Natural killer cell treated with Interleukin-12 subunit alpha and Interleukin-12 subunit beta and Interleukin-15 and Interleukin-18, amount 100 ng/mL, for 72 hours (primary cell): ENCODE results near the gene ELMO1. TPM values are rescaled to one million over a fixed set of nuclear protein-coding genes. Genes with fewer than 3 reads are reported as not detected.
A peak's percentile ranks its signal among the peaks of the same experiment; 100 is the strongest.

Source experiments
- ATAC-seq, 2 donors: fragments of 150-1000 bp; cut with Tn5 transposase in 1 of 2; sonication (Bioruptor Pico), chemical (Tn5 transposase) in 1 of 2; 2 replicates each; pipeline ENCODE4 v1.10.0; 2021
- DNase-seq: peaks from one replicate; pipeline ENCODE4 v3.0.0; 2022; ENCODE audit warnings: low spot score
- H3K27ac Mint-ChIP-seq, 2 donors: 1 replicate in 1 of 2; 2 replicates in 1 of 2; pipeline ENCODE4 v1.8.0; 2022; ENCODE audit warnings: mixed read lengths in 2 of 2, mild to moderate bottlenecking in 1 of 2, moderate library complexity in 1 of 2
- H3K27me3 Mint-ChIP-seq, 2 donors: 1 replicate in 1 of 2; 2 replicates in 1 of 2; pipeline ENCODE4 v1.8.0; 2022; ENCODE audit warnings: mixed read lengths in 2 of 2
- H3K36me3 Mint-ChIP-seq: one replicate; pipeline ENCODE4 v1.8.0; 2022; ENCODE audit warnings: mixed read lengths
- H3K4me1 Mint-ChIP-seq, 2 donors: 1 replicate in 1 of 2; 2 replicates in 1 of 2; pipeline ENCODE4 v1.8.0; 2022; ENCODE audit warnings: low read depth in 2 of 2, mixed read lengths in 2 of 2, mild to moderate bottlenecking in 1 of 2
- H3K4me3 Mint-ChIP-seq: one replicate; pipeline ENCODE4 v1.8.0; 2022; ENCODE audit warnings: mixed read lengths
- H3K9me3 Mint-ChIP-seq: 2 replicates; pipeline ENCODE4 v1.8.0; 2022; ENCODE audit warnings: mixed read lengths
- total RNA-seq, 2 donors: library from RNA; stranded (reverse); gene quantifications; one replicate each; pipeline ENCODE4 v1.2.3, GENCODE V29; 2022

Gene ELMO1
- total RNA-seq, 2 donors from 2014 or later: 36.8 to 103 TPM

- Mint-ChIP-seq H3K4me1 (peaks cover 39 to 53% of the 10 kb centered on the region in 2 donors), H3K4me3 (peak overlapping the region; percentile 28), H3K27me3 (peaks cover 0 to 4% of the 10 kb centered on the region in 2 donors), H3K9me3 (no peaks in the 10 kb centered on the region), H3K27ac (peak overlapping the region in 1 of 2 donors; percentile 32), H3K36me3 (peaks cover 5% of the 10 kb centered on the region)
- DNase-seq (no peak), ATAC-seq (no peak)
Observed at GRCh38 chr7:37433166-37433565, 15.5 kb downstream of the ELMO1 start.

- Mint-ChIP-seq H3K4me3 (peak overlapping the region; percentile 28), H3K36me3 (peaks cover 6% of the 10 kb centered on the region), H3K4me1 (peaks cover 39 to 53% of the 10 kb centered on the region in 2 donors)
Observed at GRCh38 chr7:37432281-37432920, 16.3 kb downstream of the ELMO1 start.

GRCh38 chr7:37431413-37431812 is 17.3 kb downstream of the ELMO1 start:
- DNase-seq: no peak
- no peak overlapping the region for H3K27ac Mint-ChIP-seq
- H3K9me3 Mint-ChIP-seq: no peaks in the 10 kb centered on the region
- H3K4me1 Mint-ChIP-seq: peaks cover 39 to 52% of the 10 kb centered on the region in 2 donors
- no peak for ATAC-seq
- no peak overlapping the region for H3K4me3 Mint-ChIP-seq
- H3K27me3 Mint-ChIP-seq: peaks cover 0 to 4% of the 10 kb centered on the region in 2 donors
- peaks cover 6% of the 10 kb centered on the region for H3K36me3 Mint-ChIP-seq

More at GRCh38 chr7:37432281-37432920, 16.3 kb downstream of the ELMO1 start:
- H3K27me3 Mint-ChIP-seq: peaks cover 0 to 4% of the 10 kb centered on the region in 2 donors
- no peaks in the 10 kb centered on the region for H3K9me3 Mint-ChIP-seq
- ATAC-seq (peak; percentile 67 to 73), DNase-seq (no peak)
- peak overlapping the region in 1 of 2 donors; percentile 32 for H3K27ac Mint-ChIP-seq

- H3K4me3 Mint-ChIP-seq: no peak overlapping the region
- DNase-seq (no peak), ATAC-seq (no peak)
- H3K4me1 Mint-ChIP-seq: peaks cover 39 to 48% of the 10 kb centered on the region in 2 donors
- peaks cover 6% of the 10 kb centered on the region for H3K36me3 Mint-ChIP-seq
- H3K9me3 Mint-ChIP-seq: no peaks in the 10 kb centered on the region
- H3K27ac Mint-ChIP-seq: no peak overlapping the region
- H3K27me3 Mint-ChIP-seq: peaks cover 0 to 4% of the 10 kb centered on the region in 2 donors
Observed at GRCh38 chr7:37430640-37431039, 18.0 kb downstream of the ELMO1 start.

- DNase-seq (no peak), ATAC-seq (no peak)
- peaks cover 6% of the 10 kb centered on the region for H3K36me3 Mint-ChIP-seq
- H3K4me3 Mint-ChIP-seq: no peak overlapping the region
- peaks cover 37 to 44% of the 10 kb centered on the region in 2 donors for H3K4me1 Mint-ChIP-seq
- H3K27me3 Mint-ChIP-seq: peaks cover 0 to 4% of the 10 kb centered on the region in 2 donors
- H3K9me3 Mint-ChIP-seq: no peaks in the 10 kb centered on the region
- no peak overlapping the region for H3K27ac Mint-ChIP-seq
Observed at GRCh38 chr7:37430171-37430570, 18.5 kb downstream of the ELMO1 start.

- H3K4me1 Mint-ChIP-seq: peaks cover 30 to 37% of the 10 kb centered on the region in 2 donors
- H3K9me3 Mint-ChIP-seq: no peaks in the 10 kb centered on the region
- no peak overlapping the region for H3K4me3 Mint-ChIP-seq
Observed at GRCh38 chr7:37429435-37429791, 19.3 kb downstream of the ELMO1 start.

GRCh38 chr7:37428681-37429434 is 19.8 kb downstream of the ELMO1 start:
- ATAC-seq (no peak), DNase-seq (no peak)
- Mint-ChIP-seq H3K9me3 (no peaks in the 10 kb centered on the region), H3K4me3 (no peak overlapping the region), H3K27ac (no peak overlapping the region), H3K27me3 (no peaks in the 10 kb centered on the region), H3K4me1 (peaks cover 29 to 36% of the 10 kb centered on the region in 2 donors), H3K36me3 (peaks cover 6% of the 10 kb centered on the region)

More at GRCh38 chr7:37429435-37429791, 19.3 kb downstream of the ELMO1 start:
- no peak overlapping the region for H3K27ac Mint-ChIP-seq
- peaks cover 0 to under 1% of the 10 kb centered on the region in 2 donors for H3K27me3 Mint-ChIP-seq
- no peak for DNase-seq
- ATAC-seq: no peak
- H3K36me3 Mint-ChIP-seq: peaks cover 6% of the 10 kb centered on the region

- Mint-ChIP-seq H3K9me3 (no peaks in the 10 kb centered on the region), H3K4me3 (no peak overlapping the region), H3K4me1 (peaks cover 14 to 22% of the 10 kb centered on the region in 2 donors), H3K27me3 (no peaks in the 10 kb centered on the region), H3K27ac (no peak overlapping the region), H3K36me3 (peaks cover 6% of the 10 kb centered on the region)
- no peak for DNase-seq
- ATAC-seq: no peak
Observed at GRCh38 chr7:37427276-37427940, 21.3 kb downstream of the ELMO1 start.

- Mint-ChIP-seq H3K27ac (no peak overlapping the region), H3K9me3 (no peaks in the 10 kb centered on the region), H3K4me1 (peaks cover 15 to 23% of the 10 kb centered on the region in 2 donors), H3K36me3 (peaks cover 6% of the 10 kb centered on the region), H3K4me3 (no peak overlapping the region), H3K27me3 (no peaks in the 10 kb centered on the region)
- ATAC-seq (no peak), DNase-seq (no peak)
Observed at GRCh38 chr7:37425498-37425897, 23.2 kb downstream of the ELMO1 start.

GRCh38 chr7:37424995-37425394 is 23.7 kb downstream of the ELMO1 start:
- no peaks in the 10 kb centered on the region for H3K27me3 Mint-ChIP-seq
- peaks cover 6% of the 10 kb centered on the region for H3K36me3 Mint-ChIP-seq
- no peak overlapping the region for H3K27ac Mint-ChIP-seq
- H3K9me3 Mint-ChIP-seq: no peaks in the 10 kb centered on the region
- DNase-seq (no peak), ATAC-seq (no peak)
- no peak overlapping the region for H3K4me3 Mint-ChIP-seq
- H3K4me1 Mint-ChIP-seq: peaks cover 16 to 18% of the 10 kb centered on the region in 2 donors

GRCh38 chr7:37424521-37424920 is 24.1 kb downstream of the ELMO1 start:
- H3K4me1 Mint-ChIP-seq: peaks cover 16 to 17% of the 10 kb centered on the region in 2 donors
- H3K9me3 Mint-ChIP-seq: no peaks in the 10 kb centered on the region
- no peak overlapping the region for H3K4me3 Mint-ChIP-seq
- H3K27me3 Mint-ChIP-seq: no peaks in the 10 kb centered on the region
- DNase-seq: no peak
- ATAC-seq: no peak
- peaks cover 6% of the 10 kb centered on the region for H3K36me3 Mint-ChIP-seq
- no peak overlapping the region for H3K27ac Mint-ChIP-seq

GRCh38 chr7:37421861-37422500 is 26.7 kb downstream of the ELMO1 start:
- H3K4me1 Mint-ChIP-seq: peaks cover 24 to 35% of the 10 kb centered on the region in 2 donors
- H3K9me3 Mint-ChIP-seq: no peaks in the 10 kb centered on the region
- ATAC-seq (no peak), DNase-seq (no peak)
- H3K27ac Mint-ChIP-seq: no peak overlapping the region
- H3K4me3 Mint-ChIP-seq: no peak overlapping the region
- H3K36me3 Mint-ChIP-seq: no peaks in the 10 kb centered on the region
- H3K27me3 Mint-ChIP-seq: no peaks in the 10 kb centered on the region

- no peak overlapping the region for H3K4me3 Mint-ChIP-seq
- no peaks in the 10 kb centered on the region for H3K36me3 Mint-ChIP-seq
- ATAC-seq (no peak), DNase-seq (no peak)
- no peaks in the 10 kb centered on the region for H3K27me3 Mint-ChIP-seq
- H3K27ac Mint-ChIP-seq: no peak overlapping the region
- H3K9me3 Mint-ChIP-seq: no peaks in the 10 kb centered on the region
- H3K4me1 Mint-ChIP-seq: peaks cover 26 to 38% of the 10 kb centered on the region in 2 donors
Observed at GRCh38 chr7:37420946-37421695, 27.5 kb downstream of the ELMO1 start.
